Activated T-cell treated with anti-CD3 and anti-CD28 coated beads for 48 hours (primary cell): ENCODE results near the gene CSF1R.
"Not testable (repeated sequence)": the region's sequence is repeated elsewhere in the genome, so short reads cannot be mapped to it uniquely, and the experiment has no call there.

Experiments used
- DNase-seq: peaks from one replicate; pipeline ENCODE4 v3.0.0-alpha.2; 2020; ENCODE audit warnings: low read depth

The CSF1R gene

DNA sequence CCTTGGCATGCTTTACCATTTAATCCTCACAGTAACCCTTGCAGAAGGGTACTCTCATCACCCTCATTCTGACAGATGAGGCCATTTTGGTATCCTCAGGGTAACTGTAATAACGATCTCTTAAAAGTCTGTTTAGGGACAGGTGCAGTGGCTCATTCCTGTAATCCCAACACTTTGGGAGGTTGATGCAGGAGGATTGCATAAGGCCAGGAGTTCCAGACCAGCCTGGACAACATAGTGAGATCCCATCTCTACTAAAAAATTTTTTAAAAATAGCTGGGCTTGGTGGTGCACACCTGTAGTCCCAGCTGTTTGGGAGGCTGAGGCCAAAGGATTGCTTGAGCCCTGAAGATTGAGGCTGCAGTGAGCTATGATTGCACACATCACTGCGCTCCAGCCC is 31.8 kb downstream of the CSF1R start:
- DNase-seq = no peak

DNA sequence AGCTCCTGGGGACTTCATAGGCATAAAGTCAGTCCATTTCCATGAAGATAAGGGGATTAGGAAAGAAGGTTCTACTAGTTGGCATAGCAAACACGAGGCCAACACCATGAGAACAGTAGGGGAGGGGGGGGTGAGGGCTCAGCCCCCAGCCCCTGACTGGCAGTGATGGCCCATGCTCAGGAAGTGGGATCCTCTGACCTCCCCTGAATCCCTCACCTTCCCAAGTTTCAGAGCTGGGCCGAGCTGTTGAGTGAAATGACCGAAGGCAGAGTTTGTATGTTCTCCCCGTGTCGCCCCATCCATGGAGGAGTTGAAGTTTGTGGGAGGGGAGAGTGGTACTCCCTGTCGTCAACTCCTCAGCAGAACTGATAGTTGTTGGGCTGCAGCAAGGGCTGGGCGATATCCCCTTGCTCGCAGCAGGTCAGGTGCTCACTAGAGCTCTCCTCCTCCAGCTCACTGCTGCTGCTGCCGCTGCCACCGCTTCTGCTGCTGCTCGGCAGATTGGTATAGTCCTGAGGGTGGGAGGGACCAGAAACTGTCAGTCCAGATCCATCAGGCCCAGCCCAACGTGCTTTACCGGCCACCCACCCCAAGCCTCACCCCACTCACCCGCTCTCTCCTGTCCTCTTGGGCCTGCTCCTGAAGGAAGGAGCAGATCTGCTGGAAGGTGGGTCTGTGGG is 32.5 kb downstream of the CSF1R start:
- DNase-seq = no peak

GRCh38 chr5:150052956-150053712 is 33.2 kb downstream of the CSF1R start:
- no peak for DNase-seq

- DNase-seq = no peak
Observed at GRCh38 chr5:150052226-150052955, 34.0 kb downstream of the CSF1R start.

DNA sequence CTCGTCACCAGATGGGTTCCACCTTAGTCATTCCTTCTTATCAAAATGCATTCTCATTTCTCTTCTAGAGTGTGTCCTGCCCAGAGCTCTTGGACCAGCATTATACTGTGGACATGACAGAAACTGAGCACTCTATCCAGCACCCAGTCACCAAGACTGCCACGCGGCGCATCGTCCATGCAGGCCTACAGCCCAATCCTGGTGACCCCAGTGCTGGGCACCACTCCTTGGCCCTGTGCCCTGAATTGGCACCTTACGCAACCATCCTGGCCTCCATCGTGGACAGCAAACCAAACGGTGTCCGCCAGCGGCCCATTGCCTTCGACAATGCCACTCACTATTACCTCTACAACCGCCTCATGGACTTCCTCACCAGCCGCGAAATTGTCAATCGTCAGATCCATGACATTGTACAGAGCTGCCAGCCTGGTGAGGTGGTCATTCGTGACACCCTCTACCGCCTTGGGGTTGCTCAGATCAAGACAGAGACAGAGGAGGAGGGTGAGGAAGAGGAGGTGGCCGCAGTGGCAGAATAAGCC is 34.6 kb downstream of the CSF1R start:
- no peak for DNase-seq

GRCh38 chr5:150050172-150050811 is 36.1 kb downstream of the CSF1R start:
- not testable (repeated sequence) for DNase-seq

DNA sequence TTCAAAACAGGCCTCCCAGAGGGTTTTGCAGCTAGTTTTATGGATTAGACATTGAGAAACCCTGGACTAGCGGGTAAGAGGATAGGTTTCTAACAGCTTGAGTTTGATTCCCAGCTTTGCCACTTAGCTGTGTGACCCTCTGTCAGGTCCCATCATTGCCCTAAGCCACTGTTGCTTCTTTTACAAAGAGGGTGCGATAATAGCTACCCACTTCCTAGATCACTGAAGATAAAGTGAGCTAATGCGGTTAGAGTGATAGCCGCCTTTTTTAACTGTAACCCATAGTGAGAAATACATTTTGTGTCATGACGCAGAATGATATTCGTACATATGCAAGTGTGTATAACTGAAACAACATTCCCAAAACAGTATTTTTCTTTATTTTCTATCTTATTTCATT is 40.3 kb downstream of the CSF1R start:
- no peak for DNase-seq

DNA sequence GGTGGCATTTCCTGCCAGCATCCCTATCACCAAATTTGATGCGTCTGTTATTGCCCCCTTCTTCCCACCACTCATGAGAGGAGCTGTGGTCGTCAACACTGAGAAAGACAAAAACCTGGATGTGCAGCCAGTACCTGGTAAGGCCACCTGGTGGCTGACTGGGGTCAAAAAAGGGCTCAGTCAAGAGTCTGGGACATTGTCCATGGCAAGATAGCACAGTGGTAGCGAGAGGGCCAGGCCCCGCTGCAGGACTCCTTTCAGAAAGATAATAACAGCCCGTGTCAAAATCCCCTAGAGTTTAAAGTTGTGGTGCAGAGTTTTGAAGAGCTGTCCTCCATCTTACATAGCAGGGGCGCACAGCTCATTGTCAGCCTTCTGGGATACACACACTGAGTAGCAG is 40.8 kb downstream of the CSF1R start:
- DNase-seq = no peak

DNA sequence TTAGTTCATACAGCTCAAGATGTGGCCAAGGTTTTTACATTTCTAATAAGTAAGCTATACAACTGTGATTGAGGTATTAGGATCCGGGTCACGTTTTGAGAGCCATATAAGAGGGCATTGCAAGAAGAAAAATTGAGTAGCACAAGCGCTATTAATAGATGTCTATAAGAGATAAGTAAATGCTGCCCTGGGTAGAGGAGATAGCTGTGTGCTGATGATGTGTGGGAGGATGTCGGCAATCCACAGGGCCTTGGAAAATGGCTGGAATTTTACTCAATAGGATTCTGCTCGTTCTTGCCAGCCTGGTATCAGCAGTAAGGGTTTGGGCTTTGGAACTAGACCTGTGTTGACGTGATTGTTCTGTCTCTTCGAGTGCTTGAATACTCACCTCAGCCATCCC is 41.6 kb downstream of the CSF1R start:
- DNase-seq = no peak

GRCh38 chr5:150044329-150044681 is 42.0 kb downstream of the CSF1R start:
- DNase-seq = no peak

DNA sequence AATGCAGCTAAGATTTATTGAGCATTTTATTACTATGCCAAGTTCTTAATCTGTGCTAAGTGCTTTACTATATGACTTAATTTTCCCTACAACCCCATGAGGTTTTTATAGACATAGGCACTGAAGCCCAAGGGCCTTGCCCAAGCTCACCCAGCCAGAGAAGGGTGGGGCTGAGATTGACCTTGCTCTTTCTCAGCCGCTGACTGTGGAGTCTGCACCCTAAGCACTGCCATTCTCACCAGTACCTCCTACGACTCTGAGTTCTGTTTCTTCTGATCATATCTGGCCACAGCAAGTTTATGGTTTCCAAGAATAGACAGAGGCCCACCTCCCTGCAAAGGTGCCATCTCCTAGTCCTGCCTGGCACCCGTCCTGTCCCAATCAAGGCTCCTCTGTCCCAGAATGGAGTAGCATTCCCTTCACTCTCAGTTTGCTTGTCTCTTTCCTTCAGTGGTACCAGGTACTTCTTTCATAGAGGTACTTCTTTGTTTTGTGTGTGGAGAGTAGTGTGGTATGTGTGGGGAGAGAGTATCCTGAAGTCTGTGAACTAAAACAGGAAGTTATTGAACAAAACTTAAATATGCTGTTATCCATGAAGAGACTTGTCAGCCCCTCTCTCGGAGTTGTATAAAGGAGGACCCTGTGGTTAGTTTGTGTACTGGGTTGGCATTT is 42.6 kb downstream of the CSF1R start:
- DNase-seq = no peak

DNA sequence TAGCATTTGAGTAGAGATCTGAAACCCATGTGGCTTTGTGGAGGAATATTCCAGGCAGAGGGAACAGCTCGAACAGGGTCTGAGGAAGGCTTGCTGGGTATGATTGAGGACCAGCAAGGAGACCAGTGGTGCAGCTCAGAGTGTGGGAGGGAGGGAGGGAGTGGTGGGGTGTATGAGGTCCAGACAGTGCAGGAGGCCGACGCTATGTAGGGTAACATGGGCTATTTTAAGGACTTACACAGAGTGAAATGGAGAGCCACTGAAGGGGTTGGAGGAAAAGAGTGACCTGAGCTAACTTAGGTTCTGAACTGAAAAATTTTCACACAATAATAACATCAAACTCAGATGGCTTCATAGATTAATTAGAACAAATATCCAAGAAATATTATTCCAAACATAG is 43.9 kb downstream of the CSF1R start:
- DNase-seq = no peak

GRCh38 chr5:150038547-150038946 is 47.8 kb downstream of the CSF1R start:
- no peak for DNase-seq

- DNase-seq = no peak
Observed at GRCh38 chr5:150036513-150036912, 49.8 kb downstream of the CSF1R start.

GRCh38 chr5:150035139-150035895 is 51.0 kb downstream of the CSF1R start:
- DNase-seq = no peak

DNA sequence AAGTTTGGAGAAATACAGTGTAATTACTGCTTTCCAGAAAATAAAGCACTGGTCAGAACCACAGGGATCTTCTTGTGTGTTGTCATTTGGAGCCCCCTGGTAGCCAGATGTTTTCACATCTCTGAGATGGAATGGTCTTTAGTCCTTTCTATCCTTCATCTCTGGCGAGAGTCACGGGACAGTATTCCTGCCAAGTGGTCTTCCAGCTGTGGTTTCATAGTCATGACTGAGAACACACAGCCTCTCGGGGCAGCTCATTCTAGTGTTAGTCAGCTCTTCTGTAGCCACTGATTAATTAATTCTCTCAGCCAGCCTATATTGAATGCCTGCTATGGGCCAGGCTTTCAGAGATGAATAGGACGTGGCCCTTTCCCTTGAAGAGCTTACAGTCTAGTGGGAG is 51.7 kb downstream of the CSF1R start:
- DNase-seq = no peak

DNA sequence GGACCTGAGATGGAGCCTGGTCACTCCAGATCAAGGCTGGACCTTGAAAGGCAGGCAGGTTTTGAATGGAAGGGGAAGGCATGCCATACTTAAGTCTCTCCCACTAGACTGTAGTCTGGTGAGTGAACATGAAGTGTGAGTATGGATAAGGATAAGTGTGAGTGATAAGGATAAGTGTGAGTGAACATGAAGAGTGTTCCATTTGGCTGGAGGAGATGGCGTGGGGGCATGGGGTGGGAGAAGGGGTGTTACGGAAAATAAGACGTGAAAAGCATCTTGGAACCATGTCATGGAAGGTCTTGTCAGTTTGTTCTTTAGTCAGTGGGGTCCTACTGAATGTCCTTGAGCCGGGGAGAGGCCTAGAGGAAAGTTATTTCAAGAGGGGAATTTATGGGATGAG is 53.0 kb downstream of the CSF1R start:
- no peak for DNase-seq

GRCh38 chr5:150028047-150028446 is 58.3 kb downstream of the CSF1R start:
- DNase-seq = not testable (repeated sequence)

- no peak for DNase-seq
Observed at GRCh38 chr5:150026682-150027172, 59.6 kb downstream of the CSF1R start.

DNA sequence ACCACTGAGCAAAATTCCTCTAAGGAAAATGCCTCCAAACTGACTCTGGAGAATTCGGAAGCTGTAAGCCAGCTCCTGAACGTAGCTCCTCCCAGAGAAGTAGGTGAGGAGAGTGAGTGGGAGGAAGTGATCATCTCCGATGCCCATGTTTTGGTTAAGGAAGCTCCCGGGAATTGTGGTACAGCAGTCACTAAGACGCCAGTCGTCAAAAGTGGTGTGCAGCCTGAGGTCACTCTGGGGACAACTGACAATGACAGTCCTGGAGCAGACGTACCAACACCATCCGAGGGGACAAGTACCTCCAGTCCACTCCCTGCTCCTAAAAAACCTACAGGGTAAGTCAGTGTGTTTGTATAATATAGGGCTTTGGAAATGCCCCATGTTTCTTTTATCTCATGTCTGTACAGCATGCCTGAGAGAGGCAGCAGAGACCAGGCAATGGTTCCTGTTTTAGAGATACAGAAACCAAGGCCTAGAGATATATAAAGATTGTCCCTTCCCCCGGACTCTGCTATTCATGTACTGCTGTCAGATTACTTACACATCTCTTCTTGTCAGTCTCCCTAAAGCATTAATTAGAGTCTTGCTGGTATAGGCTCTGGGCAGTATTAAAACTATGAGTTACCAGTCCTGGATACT is 61.9 kb downstream of the CSF1R start:
- no peak for DNase-seq
